H9 (cell line): Measurements from ENCODE around the gene KIF16B. TPM values are rescaled to one million over a fixed set of nuclear protein-coding genes. Genes with fewer than 3 reads are reported as not detected.

ENCODE experiments used
- DNase-seq: peaks from one replicate; pipeline ENCODE4 v3.0.0-alpha.2; 2017
- H2AFZ ChIP-seq: one replicate; pipeline ENCODE4 v1.6.1; 2013; ENCODE audit warnings: mild to moderate bottlenecking, low read length, control low read depth, moderate library complexity
- H2AK5ac ChIP-seq: 2 replicates; pipeline ENCODE4 v1.6.1; 2013; ENCODE audit warnings: low read length, control low read depth, mixed read lengths; ENCODE audit not compliant: insufficient read length
- H2BK120ac ChIP-seq: one replicate; pipeline ENCODE4 v1.6.1; 2013; ENCODE audit warnings: low read depth, mild to moderate bottlenecking, low read length, control low read depth, inconsistent platforms; ENCODE audit not compliant: poor library complexity, severe bottlenecking
- H2BK12ac ChIP-seq: 2 replicates; pipeline ENCODE4 v1.6.1; 2013; ENCODE audit warnings: low read length, control low read depth, mixed read lengths, low read depth; ENCODE audit not compliant: insufficient read length
- H2BK15ac ChIP-seq: 2 replicates; pipeline ENCODE4 v1.6.1; 2013; ENCODE audit warnings: low read depth, low read length, control low read depth
- H2BK20ac ChIP-seq: one replicate; pipeline ENCODE4 v1.6.1; 2013; ENCODE audit warnings: low read depth, mild to moderate bottlenecking, low read length, control low read depth, inconsistent platforms; ENCODE audit not compliant: poor library complexity, severe bottlenecking
- H2BK5ac ChIP-seq: 2 replicates; pipeline ENCODE4 v1.6.1; 2013; ENCODE audit warnings: low read length, control low read depth, mixed read lengths; ENCODE audit not compliant: insufficient read length
- H3K14ac ChIP-seq: 2 replicates; pipeline ENCODE4 v1.6.1; 2013; ENCODE audit warnings: low read length, control low read depth; ENCODE audit not compliant: insufficient read depth
- H3K18ac ChIP-seq: 2 replicates; pipeline ENCODE4 v1.6.1; 2013; ENCODE audit warnings: low read depth, mild to moderate bottlenecking, mixed read lengths, low read length, control low read depth; ENCODE audit not compliant: insufficient read length
- H3K23ac ChIP-seq: 2 replicates; pipeline ENCODE4 v1.6.1; 2013; ENCODE audit warnings: low read length, control low read depth, mixed read lengths, low read depth; ENCODE audit not compliant: insufficient read length
- H3K23me2 ChIP-seq: 2 replicates; pipeline ENCODE4 v1.6.1; 2013; ENCODE audit warnings: low read depth, mild to moderate bottlenecking, mixed read lengths, low read length, control low read depth; ENCODE audit not compliant: insufficient read length, poor library complexity, severe bottlenecking
- H3K27ac ChIP-seq: 2 replicates; pipeline ENCODE4 v1.5.1; 2013; ENCODE audit warnings: low read length, control low read depth, mixed read lengths, low read depth; ENCODE audit not compliant: insufficient read length
- H3K27me3 ChIP-seq: 2 replicates; pipeline ENCODE4 v1.6.1; 2013; ENCODE audit warnings: low read length, control low read depth, inconsistent platforms; ENCODE audit not compliant: insufficient read depth
- H3K4ac ChIP-seq: 2 replicates; pipeline ENCODE4 v1.6.1; 2013; ENCODE audit warnings: low read depth, mild to moderate bottlenecking, control low read depth, inconsistent platforms, low read length, moderate library complexity
- H3K4me1 ChIP-seq: 2 replicates; pipeline ENCODE4 v1.6.1; 2013; ENCODE audit warnings: low read length, control low read depth, inconsistent platforms; ENCODE audit not compliant: insufficient read depth
- H3K4me2 ChIP-seq: 2 replicates; pipeline ENCODE4 v1.6.1; 2013; ENCODE audit warnings: low read length, control low read depth, mixed read lengths; ENCODE audit not compliant: insufficient read length, insufficient read depth
- H3K56ac ChIP-seq: 2 replicates; pipeline ENCODE4 v1.6.1; 2013; ENCODE audit warnings: low read depth, mild to moderate bottlenecking, mixed read lengths, low read length, control low read depth; ENCODE audit not compliant: insufficient read length
- H3K79me1 ChIP-seq: 2 replicates; pipeline ENCODE4 v1.6.1; 2013; ENCODE audit warnings: low read depth, mild to moderate bottlenecking, moderate library complexity, low read length, control low read depth, inconsistent platforms; ENCODE audit not compliant: insufficient read depth, poor library complexity, severe bottlenecking
- H3K79me2 ChIP-seq: 2 replicates; pipeline ENCODE4 v1.6.1; 2013; ENCODE audit warnings: low read length, control low read depth, inconsistent platforms; ENCODE audit not compliant: insufficient read depth
- H3K9ac ChIP-seq: 2 replicates; pipeline ENCODE4 v1.6.1; 2013; ENCODE audit warnings: low read length, control low read depth, mixed read lengths; ENCODE audit not compliant: insufficient read length; ENCODE audit errors: extremely low read depth
- H3K9me3 ChIP-seq: one replicate; pipeline ENCODE4 v1.6.1; 2013; ENCODE audit warnings: low read depth, low read length, inconsistent platforms; ENCODE audit not compliant: control insufficient read depth
- H3T11ph ChIP-seq: one replicate; pipeline ENCODE4 v1.6.1; 2013; ENCODE audit warnings: mild to moderate bottlenecking, low read length, control low read depth, inconsistent platforms
- H4K20me1 ChIP-seq: one replicate; pipeline ENCODE4 v1.6.1; 2013; ENCODE audit not compliant: control insufficient read depth, insufficient read length, insufficient read depth
- H4K5ac ChIP-seq: 2 replicates; pipeline ENCODE4 v1.6.1; 2013; ENCODE audit warnings: low read depth, mild to moderate bottlenecking, mixed read lengths, low read length, control low read depth; ENCODE audit not compliant: insufficient read length
- H4K8ac ChIP-seq: replicated peaks from 2 replicates; pipeline ENCODE4 v1.6.1; 2013; ENCODE audit warnings: low read length, control low read depth, mixed read lengths, low read depth; ENCODE audit not compliant: insufficient read length
- H4K91ac ChIP-seq: 2 replicates; pipeline ENCODE4 v1.6.1; 2013; ENCODE audit warnings: low read depth, mild to moderate bottlenecking, moderate library complexity, mixed read lengths, low read length, control low read depth; ENCODE audit not compliant: insufficient read length
- H3K27ac Mint-ChIP-seq, 3 experiments: 2 replicates in 2 of 3; 3 replicates in 1 of 3; pipeline ENCODE4 v1.8.0; 2020 to 2021; ENCODE audit warnings: mixed read lengths in 3 of 3, mild to moderate bottlenecking in 1 of 3, moderate library complexity in 1 of 3
- H3K27me3 Mint-ChIP-seq: 2 replicates; pipeline ENCODE4 v1.8.0; 2021; ENCODE audit warnings: low read depth, mild to moderate bottlenecking, moderate library complexity, mixed read lengths
- H3K36me3 Mint-ChIP-seq, 3 experiments: 2 replicates in 2 of 3; 3 replicates in 1 of 3; pipeline ENCODE4 v1.8.0; 2020 to 2021; ENCODE audit warnings: low read depth in 3 of 3, mixed read lengths in 3 of 3; ENCODE audit not compliant: insufficient read depth in 1 of 3
- H3K4me1 Mint-ChIP-seq, 2 experiments: 2 replicates each; pipeline ENCODE4 v1.8.0; 2020; ENCODE audit warnings: mixed read lengths in 2 of 2
- H3K4me3 Mint-ChIP-seq, 2 experiments: 2 replicates in 1 of 2; 3 replicates in 1 of 2; pipeline ENCODE4 v1.8.0; 2020 to 2021; ENCODE audit warnings: mild to moderate bottlenecking in 2 of 2, mixed read lengths in 2 of 2, moderate library complexity in 1 of 2
- H3K9me3 Mint-ChIP-seq, 2 experiments: 2 replicates in 1 of 2; 3 replicates in 1 of 2; pipeline ENCODE4 v1.8.0; 2020; ENCODE audit warnings: mild to moderate bottlenecking in 2 of 2, mixed read lengths in 2 of 2, moderate library complexity in 1 of 2
- CTCF ChIP-seq: fragments of 200-600 bp; sonication (generic); conservative IDR thresholded peaks from 3 replicates; pipeline ENCODE4 v1.8.0; 2021; ENCODE audit warnings: antibody characterized with exemption, mild to moderate bottlenecking
- WGBS: extraction: QIAGEN DNeasy Blood & Tissue Kit; methylation state at CpG from one replicate; pipeline ENCODE4 v1.1.7; 2013; ENCODE audit warnings: missing lambda C conversion rate, low lambda C conversion rate, mixed read lengths; ENCODE audit not compliant: insufficient read length; ENCODE audit errors: extremely low coverage; 5-methylcytosine and 5-hydroxymethylcytosine counted together
- total RNA-seq: library from RNA; stranded (reverse); gene quantifications from 2 replicates; pipeline ENCODE4 v1.2.1, GENCODE V29; 2021

The KIF16B gene
- total RNA-seq, 1 experiment from 2014 or later: 7.4 TPM

- no peak overlapping the region for H4K5ac ChIP-seq
- H3K23ac ChIP-seq: no peak overlapping the region
- no peak overlapping the region for H3K27ac ChIP-seq
- DNase-seq: no peak
- no CpG with 5 or more reads among the region's 4 CpGs for WGBS
- no peak overlapping the region for H3K14ac ChIP-seq
- no peak overlapping the region for H4K91ac ChIP-seq
- H2BK120ac ChIP-seq: no peak overlapping the region
- no peak overlapping the region for H3T11ph ChIP-seq
- no peak overlapping the region for H3K9ac ChIP-seq
- H4K8ac ChIP-seq: no peak overlapping the region
- H3K27me3 ChIP-seq: no peaks in the 10 kb centered on the region
- no peak overlapping the region for H3K4ac ChIP-seq
- no peak overlapping the region for H3K4me2 ChIP-seq
- no peak overlapping the region for H3K4me3 Mint-ChIP-seq
- no peaks in the 10 kb centered on the region for H3K23me2 ChIP-seq
- H3K27ac Mint-ChIP-seq: no peak overlapping the region
- no peaks in the 10 kb centered on the region for H4K20me1 ChIP-seq
- no peaks in the 10 kb centered on the region; the same call in none of the 2 replicates for H3K27me3 Mint-ChIP-seq
- H2BK15ac ChIP-seq: no peak overlapping the region
- TF ChIP-seq CTCF: no peak
- H3K4me1 ChIP-seq: no peaks in the 10 kb centered on the region
- H3K18ac ChIP-seq: no peak overlapping the region
- no peak overlapping the region for H3K56ac ChIP-seq
- peaks cover 7 to 12% of the 10 kb centered on the region in 2 experiments for H3K9me3 Mint-ChIP-seq
- H3K79me2 ChIP-seq: no peaks in the 10 kb centered on the region
- H2BK20ac ChIP-seq: no peak overlapping the region
- peaks cover 11 to 12% of the 10 kb centered on the region in 2 experiments for H3K4me1 Mint-ChIP-seq
- no peak overlapping the region for H2BK12ac ChIP-seq
- no peaks in the 10 kb centered on the region for H3K9me3 ChIP-seq
- H2AK5ac ChIP-seq: no peak overlapping the region
- H2AFZ ChIP-seq: no peak overlapping the region
- no peaks in the 10 kb centered on the region for H3K79me1 ChIP-seq
- no peak overlapping the region for H2BK5ac ChIP-seq
- H3K36me3 Mint-ChIP-seq: peaks cover 8 to 26% (median 15%) of the 10 kb centered on the region in 3 experiments
Observed at GRCh38 chr20:16267526-16267925, 305.7 kb downstream of the KIF16B start.
